Right atrium auricular region (tissue), 2 donors: Measurements from ENCODE around the gene PLXND1. TPM values are rescaled to one million over a fixed set of nuclear protein-coding genes. Genes with fewer than 3 reads are reported as not detected.

Experiments used
- DNase-seq: peaks from one replicate; pipeline ENCODE4 v3.0.0-alpha.2; 2019; ENCODE audit warnings: low spot score
- H3K27ac ChIP-seq, 2 donors: fragments of 200-600 bp; sonication (generic); 1 replicate in 1 of 2; 2 replicates in 1 of 2; pipeline ENCODE4 v1.5.1; 2016 to 2019
- H3K27me3 ChIP-seq, 2 donors: fragments of 200-600 bp; sonication (generic); one replicate each; pipeline versions ENCODE4 v1.5.1 to v1.6.0; 2017 to 2019
- H3K36me3 ChIP-seq: fragments of 200-600 bp; sonication (generic); one replicate; pipeline ENCODE4 v1.5.1; 2016
- H3K4me1 ChIP-seq, 2 donors: fragments of 200-600 bp; sonication (generic); one replicate each; pipeline versions ENCODE4 v1.5.1 to v1.6.0; 2017 to 2019
- H3K4me3 ChIP-seq, 2 donors: fragments of 200-600 bp; sonication (generic); 1 replicate in 1 of 2; 2 replicates in 1 of 2; pipeline ENCODE4 v1.5.1; 2017 to 2019; ENCODE audit warnings: mild to moderate bottlenecking in 1 of 2, moderate library complexity in 1 of 2
- H3K9me3 ChIP-seq, 2 donors: fragments of 200-600 bp; sonication (generic); one replicate each; pipeline ENCODE4 v1.5.1; 2019
- CTCF ChIP-seq, 2 donors: fragments of 200-600 bp; sonication (generic); IDR thresholded peaks; one replicate each; pipeline ENCODE4 v1.5.1; 2019; ENCODE audit warnings: antibody characterized with exemption in 2 of 2
- total RNA-seq, 2 donors: library from RNA; depleted of rRNA; stranded (reverse); fragments of >200 nt; gene quantifications; one replicate each; pipeline ENCODE4 v1.1.0, GENCODE V29; 2016

The PLXND1 gene
- total RNA-seq, 2 donors from 2014 or later: 44.5 to 93.1 TPM

DNA sequence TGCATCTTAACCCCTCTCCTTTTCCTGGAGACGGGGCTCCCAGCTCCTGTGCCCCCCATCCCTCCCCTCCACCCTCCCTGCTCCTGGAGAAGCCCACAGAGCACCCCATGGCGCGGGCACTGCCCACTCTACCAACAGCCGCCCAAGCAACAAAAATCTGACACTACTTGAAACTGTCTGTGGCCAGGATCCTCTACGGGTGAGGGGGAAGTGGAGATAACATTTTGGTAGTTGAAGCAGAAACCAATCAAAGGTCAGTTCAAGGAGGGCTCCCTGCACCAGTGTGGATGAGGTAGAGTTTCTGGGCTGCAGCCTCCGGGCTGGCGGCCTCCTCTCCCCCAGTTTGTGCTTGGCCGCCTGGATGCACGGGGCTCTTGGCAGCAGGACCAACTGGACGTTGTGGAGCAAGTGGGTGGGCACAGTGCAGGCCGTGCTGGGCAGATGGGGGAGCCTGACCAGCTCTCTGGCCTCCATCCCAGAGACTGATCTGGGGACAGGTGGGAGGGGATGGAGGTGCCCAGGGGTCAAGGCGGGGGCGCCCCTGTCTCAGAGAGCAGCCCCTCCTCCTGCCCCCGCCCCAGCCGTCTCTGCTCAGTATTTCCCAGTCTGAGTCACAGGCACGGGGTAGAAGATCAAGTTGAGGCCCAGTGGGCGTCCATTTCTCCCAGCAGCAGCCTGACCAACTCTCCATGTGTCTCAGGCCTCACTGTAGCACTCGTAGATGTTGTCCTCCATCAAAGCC, 50.7 kb downstream of the PLXND1 start:
- H3K4me1 ChIP-seq: peaks cover 0 to 85% of the 10 kb centered on the region in 2 donors
- TF ChIP-seq CTCF (IDR thresholded peaks at IDR 0.05): no peak
- no peak overlapping the region for H3K4me3 ChIP-seq
- H3K36me3 ChIP-seq: peaks cover 41% of the 10 kb centered on the region
- no peaks in the 10 kb centered on the region for H3K9me3 ChIP-seq
- no peaks in the 10 kb centered on the region for H3K27me3 ChIP-seq
- DNase-seq: no peak
- no peak overlapping the region for H3K27ac ChIP-seq

GRCh38 chr3:129555153-129555550, 51.3 kb downstream of the PLXND1 start:
- no peak for DNase-seq
- peaks cover 40% of the 10 kb centered on the region for H3K36me3 ChIP-seq
- no peak overlapping the region for H3K27ac ChIP-seq
- no peaks in the 10 kb centered on the region for H3K9me3 ChIP-seq
- H3K27me3 ChIP-seq: no peaks in the 10 kb centered on the region
- no peak overlapping the region for H3K4me3 ChIP-seq
- TF ChIP-seq CTCF (IDR thresholded peaks at IDR 0.05): no peak
- H3K4me1 ChIP-seq: peaks cover 0 to 78% of the 10 kb centered on the region in 2 donors

DNA sequence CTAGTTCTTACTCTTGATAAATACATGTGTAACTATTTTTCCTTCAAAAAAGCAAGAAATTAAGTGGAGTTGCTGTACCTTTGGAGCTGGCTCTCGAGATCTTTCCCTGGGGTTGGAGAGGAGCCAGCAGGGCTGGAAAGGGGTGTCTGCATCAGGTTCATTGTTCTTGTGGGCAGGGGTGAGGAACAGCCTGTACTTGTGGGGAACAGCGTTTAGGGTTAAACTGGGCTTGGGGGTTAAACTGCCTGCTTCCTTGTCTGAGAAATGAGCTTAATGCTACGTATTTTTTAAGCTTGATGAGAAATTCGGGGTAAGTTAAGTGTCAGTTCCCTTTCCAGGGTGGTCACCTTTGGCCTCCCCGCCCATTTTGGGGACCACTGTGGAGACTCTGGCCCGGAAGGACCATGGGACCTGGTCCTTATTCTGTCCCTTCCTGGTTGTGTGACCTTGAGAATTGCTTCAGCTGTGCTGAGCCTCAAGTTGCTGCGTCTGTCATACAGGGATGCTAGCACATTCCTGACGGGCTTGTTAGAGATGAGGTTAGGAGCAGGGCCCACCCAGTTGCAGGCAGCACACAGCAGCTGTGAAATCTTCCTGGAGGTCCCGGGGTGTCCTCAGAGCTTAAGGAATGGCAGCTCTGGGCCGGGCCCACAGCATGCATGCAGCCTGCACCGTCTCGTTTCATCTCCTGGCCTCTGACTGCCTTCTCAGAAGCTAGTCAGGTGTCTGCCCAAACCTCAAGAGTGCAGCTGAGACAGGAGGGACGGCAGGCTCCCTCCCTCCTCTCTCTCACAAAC, 51.9 kb downstream of the PLXND1 start:
- TF ChIP-seq CTCF (IDR thresholded peaks at IDR 0.05): no peak
- H3K27me3 ChIP-seq: no peaks in the 10 kb centered on the region
- no peak for DNase-seq
- H3K9me3 ChIP-seq: no peaks in the 10 kb centered on the region
- no peak overlapping the region for H3K4me3 ChIP-seq
- peaks cover 34% of the 10 kb centered on the region for H3K36me3 ChIP-seq
- H3K4me1 ChIP-seq: peaks cover 0 to 72% of the 10 kb centered on the region in 2 donors
- H3K27ac ChIP-seq: peak overlapping the region; percentile 8 to 9

DNA sequence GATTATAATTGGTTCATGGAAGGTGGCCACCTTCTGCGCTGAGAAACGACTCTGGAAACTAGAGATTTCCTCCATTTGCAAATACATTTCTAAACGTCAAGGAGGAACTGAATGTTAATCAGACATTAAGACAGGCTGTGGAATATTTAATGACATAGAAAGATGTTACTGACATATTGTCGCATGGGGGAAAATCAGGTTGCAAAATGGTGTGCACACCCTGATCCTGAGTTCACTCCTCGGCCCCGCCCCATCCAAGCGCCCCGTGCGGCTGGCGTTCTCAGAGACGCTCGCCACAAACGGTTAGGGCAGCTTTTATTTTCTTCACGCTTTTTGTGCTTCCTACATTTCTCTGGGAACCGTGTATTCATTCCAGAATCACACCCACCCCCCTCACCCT, 52.8 kb downstream of the PLXND1 start:
- H3K27ac ChIP-seq: no peak overlapping the region

DNA sequence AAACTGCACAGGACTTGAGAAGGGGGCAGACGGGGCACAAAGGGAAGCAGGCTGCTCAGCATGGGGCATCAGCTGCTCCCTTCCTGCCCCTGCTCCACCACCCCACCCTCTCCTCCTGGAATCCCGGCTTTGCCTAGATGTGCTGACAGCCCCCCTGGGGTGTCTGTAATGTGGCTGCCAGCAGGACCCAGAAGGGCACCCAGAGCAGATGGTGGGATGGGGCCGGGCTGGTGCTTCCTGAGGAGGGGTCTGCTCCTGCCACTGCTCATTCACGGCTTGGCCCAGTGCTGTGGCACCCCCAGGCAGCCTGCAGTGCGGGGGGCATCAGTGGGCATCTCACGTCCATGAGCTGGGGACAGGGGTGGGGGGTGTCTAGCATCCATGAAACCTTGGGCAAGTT, 53.3 kb downstream of the PLXND1 start:
- no peak overlapping the region for H3K27ac ChIP-seq
- H3K27me3 ChIP-seq: no peaks in the 10 kb centered on the region
- H3K4me3 ChIP-seq: no peak overlapping the region
- TF ChIP-seq CTCF (IDR thresholded peaks at IDR 0.05): no peak
- H3K36me3 ChIP-seq: peaks cover 23% of the 10 kb centered on the region
- no peak for DNase-seq
- peaks cover 0 to 59% of the 10 kb centered on the region in 2 donors for H3K4me1 ChIP-seq
- no peaks in the 10 kb centered on the region for H3K9me3 ChIP-seq

More for the DNA sequence above, 52.8 kb downstream of the PLXND1 start:
- no peaks in the 10 kb centered on the region for H3K27me3 ChIP-seq
- no peaks in the 10 kb centered on the region for H3K9me3 ChIP-seq
- peaks cover 0 to 64% of the 10 kb centered on the region in 2 donors for H3K4me1 ChIP-seq
- no peak for DNase-seq
- H3K4me3 ChIP-seq: no peak overlapping the region
- peaks cover 27% of the 10 kb centered on the region for H3K36me3 ChIP-seq
- no peak for TF ChIP-seq CTCF (IDR thresholded peaks at IDR 0.05)
